Testis (tissue), 3 donors: Measurements from ENCODE around the gene AHR. TPM values are rescaled to one million over a fixed set of nuclear protein-coding genes. Genes with fewer than 3 reads are reported as not detected.
"Not testable (repeated sequence)": the region's sequence is repeated elsewhere in the genome, so short reads cannot be mapped to it uniquely, and the experiment has no call there.

Experiments used
- DNase-seq: peaks from one replicate; pipeline ENCODE4 v3.0.0-alpha.2; 2019
- H3K27ac ChIP-seq, 2 donors: fragments of 200-600 bp; sonication (generic); one replicate each; pipeline ENCODE4 v1.5.1; 2019
- H3K27me3 ChIP-seq: fragments of 200-600 bp; sonication (generic); one replicate; pipeline ENCODE4 v1.5.1; 2019
- H3K36me3 ChIP-seq: fragments of 200-600 bp; sonication (generic); one replicate; pipeline ENCODE4 v1.5.1; 2017; ENCODE audit warnings: low read depth; ENCODE audit errors: missing control alignments
- H3K4me1 ChIP-seq: fragments of 200-600 bp; sonication (generic); one replicate; pipeline ENCODE4 v1.5.1; 2019
- H3K4me3 ChIP-seq, 2 donors: fragments of 200-600 bp; sonication (generic); one replicate each; pipeline ENCODE4 v1.5.1; 2017 to 2019
- H3K9me3 ChIP-seq: fragments of 200-600 bp; sonication (generic); one replicate; pipeline ENCODE4 v1.5.1; 2017
- CTCF ChIP-seq, 3 experiments: fragments of 450-650 bp in 2 of 3; fragments of 200-600 bp in 1 of 3; sonication (generic) in 1 of 3; IDR thresholded peaks; one replicate each; pipeline ENCODE4 v1.5.1; 2016 to 2019; ENCODE audit warnings: antibody characterized with exemption in 3 of 3, mild to moderate bottlenecking in 2 of 3, moderate library complexity in 1 of 3
- POLR2A ChIP-seq: fragments of 450-650 bp; IDR thresholded peaks from one replicate; pipeline ENCODE4 v1.6.1; 2017; ENCODE audit warnings: antibody characterized with exemption, mild to moderate bottlenecking, moderate library complexity
- WGBS, 2 donors: methylation state at CpG; one replicate each; pipeline ENCODE4 v1.1.5; 2018; 5-methylcytosine and 5-hydroxymethylcytosine counted together
- intact Hi-C: fragments of 100-400 bp; cut with DNase I; formaldehyde crosslinking; loops from one replicate; pipeline ENCODE4 v1.15.1; 2023; ENCODE audit warnings: low total_unique reads
- polyA plus RNA-seq: library from polyadenylated mRNA; stranded (reverse); fragments of 350-450 nt; fragmentation: Illumina TruSeq; extraction: RNeasy Lipid Tissue Mini Kit (QIAGEN cat#74804); gene quantifications from one replicate; pipeline ENCODE4 v1.2.3, GENCODE V29; 2014; ENCODE audit warnings: low read depth, low replicate concordance; ENCODE audit not compliant: insufficient read depth
- total RNA-seq, 2 donors: library from RNA; depleted of rRNA; stranded (reverse); fragments of >200 nt; gene quantifications; one replicate each; pipeline ENCODE4 v1.2.3, GENCODE V29; 2016

The AHR gene
- total and polyA plus RNA-seq, 3 donors from 2014 or later: 12.3 to 48.9 (median 28.4) TPM

GRCh38 chr7:17374157-17374556 lies 75.7 kb downstream of the AHR start:
- DNase-seq: no peak
- Histone ChIP-seq H3K4me1 (no peaks in the 10 kb centered on the region), H3K27ac (no peak overlapping the region), H3K36me3 (no peaks in the 10 kb centered on the region), H3K27me3 (no peaks in the 10 kb centered on the region), H3K4me3 (no peak overlapping the region), H3K9me3 (no peaks in the 10 kb centered on the region)
- intact Hi-C loops: no loop called here
- 84 to 90% methylated on average over 4 of the region's 4 CpGs for WGBS, 2 donors
- no peak for TF ChIP-seq CTCF (IDR thresholded peaks at IDR 0.05)

DNA sequence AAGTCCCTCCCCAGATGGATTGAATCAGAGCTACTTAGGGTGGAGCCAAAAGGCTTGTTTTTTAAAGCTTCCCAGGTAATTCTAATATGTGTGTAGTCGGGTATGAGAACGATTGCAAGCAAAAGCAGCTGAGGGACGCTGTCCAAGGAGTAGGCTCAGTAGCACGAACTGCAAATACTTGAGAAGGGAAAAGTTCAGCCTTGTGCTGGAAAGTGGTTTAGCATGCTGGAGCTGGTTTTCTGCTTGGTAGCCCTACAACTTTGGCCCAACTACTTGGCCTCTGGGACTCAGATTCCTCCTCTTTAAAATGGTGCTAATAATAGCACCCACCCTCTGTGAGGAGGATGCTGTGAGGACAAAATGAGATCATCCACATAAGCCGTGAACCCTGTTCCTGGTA lies 76.2 kb downstream of the AHR start:
- WGBS, 2 donors: 65 to 81% methylated on average over 5 of the region's 5 CpGs
- Histone ChIP-seq H3K4me3 (no peak overlapping the region), H3K27me3 (no peaks in the 10 kb centered on the region), H3K4me1 (no peaks in the 10 kb centered on the region), H3K36me3 (no peaks in the 10 kb centered on the region), H3K9me3 (no peaks in the 10 kb centered on the region), H3K27ac (no peak overlapping the region)
- TF ChIP-seq CTCF (IDR thresholded peaks at IDR 0.05): no peak
- TF ChIP-seq POLR2A: no peak
- intact Hi-C loops: no loop called here
- no peak for DNase-seq

DNA sequence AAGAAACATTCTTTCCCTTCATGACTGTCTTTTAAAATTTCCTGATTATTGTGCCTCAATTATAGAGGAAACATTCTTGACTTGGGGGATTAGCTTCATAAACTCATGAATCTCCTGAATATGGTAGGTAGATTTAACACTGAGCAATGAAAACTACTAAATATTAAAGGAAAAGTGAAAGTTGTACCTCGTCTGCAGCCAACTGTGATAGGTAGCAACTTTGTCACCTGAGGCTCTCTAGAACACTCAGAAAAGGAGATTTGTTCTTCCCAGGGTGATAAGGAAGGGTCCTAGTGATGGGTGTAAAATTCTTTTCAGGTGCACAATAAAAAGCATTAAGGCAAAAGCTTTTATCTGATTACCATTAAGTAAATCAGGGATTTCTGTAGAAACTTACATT lies 78.1 kb downstream of the AHR start:
- Histone ChIP-seq H3K4me1 (no peaks in the 10 kb centered on the region), H3K4me3 (no peak overlapping the region), H3K36me3 (no peaks in the 10 kb centered on the region), H3K9me3 (no peaks in the 10 kb centered on the region), H3K27ac (no peak overlapping the region), H3K27me3 (no peaks in the 10 kb centered on the region)
- intact Hi-C loops: no loop called here
- DNase-seq: no peak
- WGBS, 2 donors: 89 to 97% methylated on average over 1 of the region's 1 CpG
- TF ChIP-seq POLR2A: no peak
- no peak for TF ChIP-seq CTCF (IDR thresholded peaks at IDR 0.05)

DNA sequence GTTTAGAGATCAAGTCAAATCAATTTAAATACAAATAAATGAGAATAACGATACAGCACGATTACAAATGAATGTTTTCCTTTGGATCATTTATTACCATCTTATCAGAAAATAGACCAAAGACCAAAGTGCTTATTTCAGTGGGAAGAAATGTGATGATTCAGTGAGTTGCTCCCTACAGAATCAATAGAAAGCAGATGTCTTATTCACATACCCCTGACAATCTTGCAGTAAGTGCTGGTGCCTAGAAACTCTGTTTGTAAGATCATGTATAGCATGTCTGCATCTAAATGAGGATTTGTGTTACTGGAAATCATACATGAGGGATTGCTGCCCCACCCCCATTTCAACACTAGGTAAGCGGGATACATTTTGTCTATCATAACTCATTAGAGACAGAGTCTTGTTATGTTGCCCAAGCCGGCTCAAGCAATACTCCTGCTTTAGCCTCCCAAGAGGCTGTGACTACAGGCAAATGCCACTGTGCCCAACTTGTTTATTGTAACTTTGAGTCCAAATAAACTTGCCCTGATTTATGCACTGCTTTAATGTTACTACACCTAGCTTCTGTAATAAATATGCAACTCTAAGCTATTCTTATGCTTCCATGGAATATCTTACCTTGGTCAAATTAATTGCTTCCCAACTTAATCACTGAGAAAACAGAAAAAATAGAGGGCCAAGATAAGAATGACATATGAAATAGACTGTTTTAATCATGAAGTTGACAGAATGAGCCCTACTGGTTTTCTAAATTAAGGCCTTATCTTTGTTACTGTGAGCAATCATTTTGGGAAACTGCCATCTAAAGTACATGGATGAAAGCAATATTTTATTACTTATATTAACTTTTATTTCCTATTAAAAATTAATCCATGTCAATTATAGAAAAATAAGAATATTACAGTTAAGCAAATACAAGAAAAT lies 82.5 kb downstream of the AHR start:
- DNase-seq: no peak
- WGBS, 2 donors: 75 to 80% methylated on average over 4 of the region's 4 CpGs
- no peak overlapping the region for H3K27ac ChIP-seq
- TF ChIP-seq CTCF (IDR thresholded peaks at IDR 0.05): no peak
- TF ChIP-seq POLR2A: no peak
- H3K36me3 ChIP-seq: no peaks in the 10 kb centered on the region
- H3K9me3 ChIP-seq: no peaks in the 10 kb centered on the region
- intact Hi-C loops: no loop called here
- H3K27me3 ChIP-seq: no peaks in the 10 kb centered on the region
- H3K4me3 ChIP-seq: no peak overlapping the region
- H3K4me1 ChIP-seq: peaks cover 4% of the 10 kb centered on the region

GRCh38 chr7:17382408-17383354 lies 84.2 kb downstream of the AHR start:
- H3K27me3 ChIP-seq, H3K4me1 ChIP-seq, DNase-seq, intact Hi-C loops, H3K36me3 ChIP-seq, H3K4me3 ChIP-seq, H3K27ac ChIP-seq, H3K9me3 ChIP-seq: not testable (repeated sequence)
- WGBS, 2 donors: 86% methylated on average over 8 of the region's 8 CpGs
